IPS DF 6.9 (cell line): ENCODE data around the gene ADGRL3.

Experiments used
- DNase-seq: peaks from one replicate; pipeline ENCODE4 v3.0.0-alpha.2; 2013; ENCODE audit warnings: low read depth, low spot score
- H3K27ac ChIP-seq: one replicate; pipeline ENCODE4 v1.5.1; 2013; ENCODE audit warnings: low read length, control low read depth
- H3K27me3 ChIP-seq: 2 replicates; pipeline ENCODE4 v1.6.1; 2013; ENCODE audit warnings: mild to moderate bottlenecking, low read length; ENCODE audit not compliant: control insufficient read depth, insufficient read depth
- H3K36me3 ChIP-seq: 2 replicates; pipeline ENCODE4 v1.6.1; 2013; ENCODE audit warnings: low read length; ENCODE audit not compliant: control insufficient read depth, insufficient read depth
- H3K4me1 ChIP-seq: 2 replicates; pipeline ENCODE4 v1.6.1; 2013; ENCODE audit warnings: low read length; ENCODE audit not compliant: control insufficient read depth, insufficient read depth
- H3K4me3 ChIP-seq: 2 replicates; pipeline ENCODE4 v1.5.1; 2013; ENCODE audit warnings: mild to moderate bottlenecking, low read length
- H3K9me3 ChIP-seq: 2 replicates; pipeline ENCODE4 v1.6.1; 2013; ENCODE audit warnings: low read length, inconsistent platforms; ENCODE audit not compliant: control insufficient read depth, insufficient read depth
- WGBS: extraction: QIAGEN DNeasy Blood & Tissue Kit; methylation state at CpG from one replicate; pipeline ENCODE4 v1.1.7; 2013; ENCODE audit warnings: mixed read lengths, missing lambda C conversion rate; ENCODE audit not compliant: insufficient read length, insufficient coverage; 5-methylcytosine and 5-hydroxymethylcytosine counted together

Gene ADGRL3

GRCh38 chr4:62075521-62075920 is 875.4 kb downstream of the ADGRL3 start:
- Histone ChIP-seq H3K27ac (no peak overlapping the region), H3K4me3 (no peak overlapping the region), H3K4me1 (peaks cover under 1% of the 10 kb centered on the region; the same call in 1 of the 2 replicates), H3K27me3 (no peaks in the 10 kb centered on the region), H3K36me3 (no peaks in the 10 kb centered on the region), H3K9me3 (no peaks in the 10 kb centered on the region)
- WGBS = no CpG with 5 or more reads among the region's 3 CpGs
- no peak for DNase-seq

- Histone ChIP-seq H3K9me3 (no peaks in the 10 kb centered on the region), H3K4me1 (no peaks in the 10 kb centered on the region), H3K27me3 (no peaks in the 10 kb centered on the region), H3K36me3 (no peaks in the 10 kb centered on the region), H3K27ac (no peak overlapping the region), H3K4me3 (no peak overlapping the region)
- no peak for DNase-seq
- no CpG with 5 or more reads among the region's 1 CpG for WGBS
Observed at GRCh38 chr4:62077406-62077805, 877.3 kb downstream of the ADGRL3 start.

GRCh38 chr4:62080431-62080830 is 880.3 kb downstream of the ADGRL3 start:
- no peaks in the 10 kb centered on the region for H3K27me3 ChIP-seq
- no peak for DNase-seq
- H3K27ac ChIP-seq = no peak overlapping the region
- no peaks in the 10 kb centered on the region for H3K36me3 ChIP-seq
- H3K4me1 ChIP-seq = no peaks in the 10 kb centered on the region
- no CpG with 5 or more reads among the region's 1 CpG for WGBS
- no peak overlapping the region for H3K4me3 ChIP-seq
- H3K9me3 ChIP-seq = no peaks in the 10 kb centered on the region

- DNase-seq = no peak
- H3K4me1 ChIP-seq = no peaks in the 10 kb centered on the region
- no peak overlapping the region for H3K27ac ChIP-seq
- no peaks in the 10 kb centered on the region for H3K9me3 ChIP-seq
- H3K36me3 ChIP-seq = no peaks in the 10 kb centered on the region
- H3K4me3 ChIP-seq = no peak overlapping the region
- no peaks in the 10 kb centered on the region for H3K27me3 ChIP-seq
Observed at GRCh38 chr4:62087706-62088105, 887.6 kb downstream of the ADGRL3 start.

GRCh38 chr4:62093735-62094134 is 893.6 kb downstream of the ADGRL3 start:
- Histone ChIP-seq H3K27me3 (no peaks in the 10 kb centered on the region), H3K4me1 (no peaks in the 10 kb centered on the region), H3K9me3 (no peaks in the 10 kb centered on the region), H3K27ac (no peak overlapping the region), H3K36me3 (no peaks in the 10 kb centered on the region), H3K4me3 (no peak overlapping the region)
- no peak for DNase-seq
- WGBS = no CpG with 5 or more reads among the region's 4 CpGs

- WGBS = no CpG with 5 or more reads among the region's 2 CpGs
- no peaks in the 10 kb centered on the region for H3K9me3 ChIP-seq
- DNase-seq = no peak
- no peak overlapping the region for H3K27ac ChIP-seq
- no peaks in the 10 kb centered on the region for H3K36me3 ChIP-seq
- no peaks in the 10 kb centered on the region for H3K4me1 ChIP-seq
- no peak overlapping the region for H3K4me3 ChIP-seq
- no peaks in the 10 kb centered on the region for H3K27me3 ChIP-seq
Observed at GRCh38 chr4:62096881-62097280, 896.8 kb downstream of the ADGRL3 start.

GRCh38 chr4:62115216-62115615 is 915.1 kb downstream of the ADGRL3 start:
- Histone ChIP-seq H3K9me3 (no peaks in the 10 kb centered on the region), H3K4me1 (no peaks in the 10 kb centered on the region), H3K27ac (no peak overlapping the region), H3K4me3 (no peak overlapping the region), H3K27me3 (no peaks in the 10 kb centered on the region), H3K36me3 (no peaks in the 10 kb centered on the region)
- no peak for DNase-seq
- WGBS = no CpG with 5 or more reads among the region's 1 CpG

- Histone ChIP-seq H3K36me3 (no peaks in the 10 kb centered on the region), H3K4me3 (no peak overlapping the region), H3K4me1 (no peaks in the 10 kb centered on the region), H3K27ac (no peak overlapping the region), H3K9me3 (no peaks in the 10 kb centered on the region), H3K27me3 (no peaks in the 10 kb centered on the region)
- WGBS = no CpG with 5 or more reads among the region's 2 CpGs
- DNase-seq = no peak
Observed at GRCh38 chr4:62117886-62118285, 917.8 kb downstream of the ADGRL3 start.

- no CpG with 5 or more reads among the region's 2 CpGs for WGBS
- no peak overlapping the region for H3K27ac ChIP-seq
Observed at GRCh38 chr4:62118558-62118957, 918.4 kb downstream of the ADGRL3 start.

GRCh38 chr4:62119195-62119594 is 919.1 kb downstream of the ADGRL3 start:
- no peaks in the 10 kb centered on the region for H3K27me3 ChIP-seq
- H3K36me3 ChIP-seq = no peaks in the 10 kb centered on the region
- H3K4me1 ChIP-seq = no peaks in the 10 kb centered on the region
- no peak overlapping the region for H3K4me3 ChIP-seq
- no peak for DNase-seq
- H3K27ac ChIP-seq = no peak overlapping the region
- H3K9me3 ChIP-seq = no peaks in the 10 kb centered on the region

More at GRCh38 chr4:62118558-62118957, 918.4 kb downstream of the ADGRL3 start:
- no peak for DNase-seq
- Histone ChIP-seq H3K36me3 (no peaks in the 10 kb centered on the region), H3K27me3 (no peaks in the 10 kb centered on the region), H3K9me3 (no peaks in the 10 kb centered on the region), H3K4me1 (no peaks in the 10 kb centered on the region), H3K4me3 (no peak overlapping the region)

GRCh38 chr4:62126064-62126732 is 926.1 kb downstream of the ADGRL3 start:
- DNase-seq = no peak
- H3K27ac ChIP-seq = no peak overlapping the region
- no peaks in the 10 kb centered on the region for H3K27me3 ChIP-seq
- no peaks in the 10 kb centered on the region for H3K36me3 ChIP-seq
- H3K9me3 ChIP-seq = no peaks in the 10 kb centered on the region
- H3K4me3 ChIP-seq = no peak overlapping the region
- H3K4me1 ChIP-seq = no peaks in the 10 kb centered on the region
